GM19023 (cell line): Measurements from ENCODE around the gene VAV2.

Experiments used
- ATAC-seq: cut with Tn5 transposase; IDR thresholded peaks from one replicate; pipeline ENCODE4 v1.9.1; 2021; ENCODE audit warnings: mild to moderate bottlenecking, moderate library complexity; ENCODE audit not compliant: unreplicated experiment

VAV2 gene

GRCh38 chr9:133880851-133881661 lies 111.1 kb downstream of the VAV2 start:
- ATAC-seq: no peak

- no peak for ATAC-seq
These were observed 112.0 kb downstream of the VAV2 start for GRCh38 chr9:133880136-133880535.

GRCh38 chr9:133879615-133880014 lies 112.5 kb downstream of the VAV2 start:
- ATAC-seq: no peak

GRCh38 chr9:133878402-133878801 lies 113.7 kb downstream of the VAV2 start:
- ATAC-seq: no peak

- ATAC-seq: no peak
These were observed 114.2 kb downstream of the VAV2 start for GRCh38 chr9:133877967-133878366.

GRCh38 chr9:133877327-133877726 lies 114.8 kb downstream of the VAV2 start:
- no peak for ATAC-seq

GRCh38 chr9:133876836-133877235 lies 115.3 kb downstream of the VAV2 start:
- no peak for ATAC-seq

- no peak for ATAC-seq
These were observed 116.0 kb downstream of the VAV2 start for GRCh38 chr9:133876144-133876543.

GRCh38 chr9:133875131-133875530 lies 117.0 kb downstream of the VAV2 start:
- ATAC-seq: no peak

GRCh38 chr9:133874659-133875058 lies 117.5 kb downstream of the VAV2 start:
- ATAC-seq: no peak

GRCh38 chr9:133874060-133874657 lies 118.0 kb downstream of the VAV2 start:
- no peak for ATAC-seq

- ATAC-seq: no peak
These were observed 118.6 kb downstream of the VAV2 start for GRCh38 chr9:133873461-133873891.

GRCh38 chr9:133873009-133873408 lies 119.1 kb downstream of the VAV2 start:
- no peak for ATAC-seq

GRCh38 chr9:133870598-133871595 lies 121.2 kb downstream of the VAV2 start:
- no peak for ATAC-seq

GRCh38 chr9:133869674-133870405 lies 122.3 kb downstream of the VAV2 start:
- ATAC-seq: no peak

GRCh38 chr9:133868203-133868602 lies 123.9 kb downstream of the VAV2 start:
- ATAC-seq: no peak

- no peak for ATAC-seq
These were observed 125.2 kb downstream of the VAV2 start for GRCh38 chr9:133866946-133867345.

- no peak for ATAC-seq
These were observed 128.1 kb downstream of the VAV2 start for GRCh38 chr9:133864011-133864410.

- ATAC-seq: no peak
These were observed 128.9 kb downstream of the VAV2 start for GRCh38 chr9:133863257-133863592.

- no peak for ATAC-seq
These were observed 129.4 kb downstream of the VAV2 start for GRCh38 chr9:133862585-133863256.
